Right hindlimb (tissue), 1 donor: ENCODE data around the gene SBF1.
"Not testable (repeated sequence)": the region's sequence is repeated elsewhere in the genome, so short reads cannot be mapped to it uniquely, and the experiment has no call there.

Experiments used
- DNase-seq: peaks from one replicate; pipeline ENCODE4 v3.0.0-alpha.2; 2018

Gene SBF1

GRCh38 chr22:50474710-50475651, at the start of gene SBF1:
Gene SBF1 (minus strand): TSS chr22:50475035. CDS start chr22:50474840, 195 bp downstream.
- DNase-seq = peak; percentile 94

GRCh38 chr22:50523806-50524675, 49.2 kb upstream of the SBF1 start:
- peak; percentile 23 for DNase-seq

- DNase-seq = no peak
These were observed 48.6 kb upstream of the SBF1 start for GRCh38 chr22:50523458-50523805.

- peak; percentile 21 for DNase-seq
These were observed 48.1 kb upstream of the SBF1 start for GRCh38 chr22:50522806-50523438.

- DNase-seq = peak; percentile 25
These were observed 47.5 kb upstream of the SBF1 start for GRCh38 chr22:50522208-50522805.

GRCh38 chr22:50521710-50522109, 46.9 kb upstream of the SBF1 start:
- no peak for DNase-seq

- no peak for DNase-seq
These were observed 46.1 kb upstream of the SBF1 start for GRCh38 chr22:50520826-50521453.

GRCh38 chr22:50520184-50520583, 45.3 kb upstream of the SBF1 start:
- DNase-seq = not testable (repeated sequence)

- no peak for DNase-seq
These were observed 44.3 kb upstream of the SBF1 start for GRCh38 chr22:50519151-50519550.

GRCh38 chr22:50518606-50519005, 43.8 kb upstream of the SBF1 start:
- DNase-seq = no peak

- DNase-seq = no peak
These were observed 42.8 kb upstream of the SBF1 start for GRCh38 chr22:50517495-50518260.

GRCh38 chr22:50516891-50517290, 42.1 kb upstream of the SBF1 start:
- no peak for DNase-seq

- DNase-seq = no peak
These were observed 41.2 kb upstream of the SBF1 start for GRCh38 chr22:50516068-50516467.

- no peak for DNase-seq
These were observed 38.3 kb upstream of the SBF1 start for GRCh38 chr22:50513175-50513574.

- no peak for DNase-seq
These were observed 34.1 kb upstream of the SBF1 start for GRCh38 chr22:50508897-50509296.

GRCh38 chr22:50507991-50508884, 33.4 kb upstream of the SBF1 start, which contains the start of gene NCAPH2:
Gene NCAPH2 (plus strand): TSS chr22:50508224. CDS start chr22:50508338, 114 bp downstream.
- DNase-seq = peak; percentile 98

- no peak for DNase-seq
These were observed 32.7 kb upstream of the SBF1 start, which contains the start of gene LMF2 for GRCh38 chr22:50507421-50507990. Gene LMF2 (minus strand): TSS chr22:50507702. CDS start chr22:50507675, 27 bp downstream.

GRCh38 chr22:50506611-50507420, 32.0 kb upstream of the SBF1 start:
- DNase-seq = no peak
